ENCODE data around the gene PLGRKT.
"Not testable (repeated sequence)": the region's sequence is repeated elsewhere in the genome, so short reads cannot be mapped to it uniquely, and the experiment has no call there.

The PLGRKT gene

DNA sequence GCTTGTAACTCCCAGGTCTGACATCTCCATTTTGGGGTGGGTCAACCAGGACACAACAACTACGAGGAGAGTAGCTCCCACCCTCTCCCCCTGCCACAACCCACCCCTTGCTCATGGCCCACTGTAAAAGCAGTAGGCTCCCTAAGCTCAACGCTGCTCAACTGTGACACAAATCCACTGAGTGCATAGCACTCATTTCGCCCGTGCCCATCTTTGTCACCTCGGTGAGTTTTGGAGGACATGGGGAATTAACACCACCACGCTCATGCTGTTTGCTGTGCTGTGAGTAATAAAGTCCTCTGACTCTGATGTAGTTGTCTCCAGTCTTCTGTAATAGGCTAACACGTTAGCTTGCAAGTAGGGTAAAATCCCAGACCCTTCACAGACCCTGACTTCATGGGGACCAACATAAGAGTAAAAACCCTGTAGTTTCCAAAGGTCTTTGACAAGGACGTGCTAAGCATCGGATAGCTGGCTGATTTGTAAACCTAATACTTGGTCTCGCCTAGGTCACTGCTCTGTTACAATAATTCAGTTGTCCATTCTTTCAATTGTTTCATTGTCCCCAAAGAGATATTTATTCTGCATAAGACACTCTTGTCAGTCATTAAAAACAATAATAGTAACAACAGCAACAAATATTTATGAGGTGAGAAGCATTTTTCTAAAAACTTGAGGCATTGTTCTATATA, 7.7 kb downstream of the PLGRKT start:
- no peak for DNase-seq

- DNase-seq, result no peak
These were observed 8.8 kb downstream of the PLGRKT start for GRCh38 chr9:5428794-5429528.

DNA sequence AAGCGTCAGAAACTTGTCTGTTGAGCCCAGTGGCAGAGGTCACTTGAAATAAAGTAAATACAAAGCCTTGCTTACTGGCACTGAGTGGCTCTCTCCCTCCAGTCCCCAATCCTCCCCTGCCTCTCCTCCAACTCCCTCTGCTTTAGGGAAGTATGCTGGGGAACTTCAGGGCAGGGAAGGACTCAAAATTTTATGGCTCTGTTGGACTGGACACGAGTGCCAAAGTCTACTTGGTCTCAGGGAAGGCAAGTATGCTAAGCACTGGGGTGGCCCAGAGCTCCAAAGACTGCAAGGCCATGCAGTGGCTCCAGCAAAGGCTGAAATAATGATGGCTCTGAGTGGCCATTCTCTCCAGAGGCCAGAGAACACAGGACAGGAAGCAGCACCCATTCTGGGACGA, 9.6 kb downstream of the PLGRKT start:
- no peak for DNase-seq

- no peak for DNase-seq
These were observed 10.7 kb downstream of the PLGRKT start for GRCh38 chr9:5427005-5427404.

GRCh38 chr9:5425006-5425628, 12.6 kb downstream of the PLGRKT start:
- DNase-seq, result no peak

GRCh38 chr9:5422276-5422675, 15.4 kb downstream of the PLGRKT start:
- DNase-seq, result no peak

DNA sequence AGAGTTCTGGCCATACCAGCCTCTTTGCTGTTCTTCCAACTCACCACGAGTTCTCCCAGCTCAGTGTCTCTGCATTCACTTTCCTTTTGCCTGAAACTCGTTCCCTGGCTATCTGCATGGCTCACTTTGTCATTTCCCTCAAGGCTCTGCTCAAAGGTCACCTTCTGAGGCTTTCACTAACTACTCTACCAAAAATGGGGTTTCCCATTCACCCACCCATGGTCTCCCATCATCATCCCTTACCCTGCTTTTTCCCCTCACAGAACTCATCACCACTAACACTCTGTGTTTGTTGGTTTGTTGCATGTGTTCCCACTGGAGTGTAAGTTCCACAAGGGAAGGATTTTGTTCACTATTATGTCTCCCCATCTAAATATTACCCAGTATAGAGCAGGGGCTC, 16.6 kb downstream of the PLGRKT start:
- DNase-seq, result no peak

DNA sequence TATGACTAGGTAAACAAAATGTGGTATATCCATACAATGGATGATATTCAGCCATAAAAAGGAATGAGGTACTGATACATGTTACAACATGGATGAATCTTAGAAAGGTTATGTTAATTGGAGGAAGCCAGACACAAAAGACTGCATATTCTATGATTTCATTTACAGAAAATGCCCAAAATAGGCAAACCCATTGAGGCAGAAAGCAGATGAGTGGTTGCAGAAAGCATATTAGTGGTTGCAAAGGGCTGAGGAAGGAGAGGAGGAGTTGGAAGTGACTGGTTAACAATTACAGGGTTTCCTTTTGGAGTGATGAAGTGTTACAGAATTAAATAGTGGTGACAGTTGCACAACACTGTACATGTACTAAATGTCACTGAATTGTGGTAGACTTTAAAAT, 17.7 kb downstream of the PLGRKT start:
- DNase-seq, result no peak

DNA sequence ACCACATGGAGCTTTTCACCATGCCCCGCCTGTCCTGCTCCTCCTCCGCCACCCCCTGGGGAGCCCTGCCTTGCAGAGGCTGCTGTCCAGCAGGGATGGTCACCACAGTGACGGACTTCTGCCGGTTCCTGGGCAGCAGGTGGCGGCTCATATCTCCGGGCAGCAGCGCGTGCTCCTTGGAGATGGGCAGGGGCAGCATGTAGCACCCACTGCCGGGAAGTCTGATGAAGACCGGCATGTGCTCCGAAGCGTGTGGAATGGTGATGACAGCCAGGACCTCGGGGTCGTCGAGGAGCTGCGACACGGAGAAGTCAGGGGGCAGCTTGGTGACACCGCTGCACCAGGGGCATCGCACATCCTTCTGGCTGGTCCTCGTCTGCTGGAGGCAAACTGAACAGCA, 19.2 kb downstream of the PLGRKT start:
- DNase-seq, result no peak

GRCh38 chr9:5416953-5417352, 20.8 kb downstream of the PLGRKT start:
- DNase-seq, result no peak

DNA sequence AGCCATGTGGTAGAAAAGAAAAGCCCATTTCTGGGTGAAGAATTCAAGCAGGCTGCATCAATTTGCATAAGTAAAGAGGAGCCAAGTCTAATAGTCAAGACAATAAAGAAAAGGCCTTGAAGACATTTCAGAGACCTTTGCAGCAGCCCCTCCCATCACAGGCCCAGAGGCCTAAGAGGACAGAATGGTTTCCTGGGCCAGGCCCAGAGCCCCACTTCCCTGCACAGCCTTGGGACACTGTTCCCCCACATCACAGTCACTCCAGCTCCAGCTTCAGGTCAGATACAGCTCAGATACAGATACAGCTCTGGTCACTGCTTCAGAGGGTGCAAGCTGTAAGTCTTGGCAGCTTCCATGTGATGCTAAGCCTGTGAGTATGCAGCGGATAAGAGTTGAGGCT, 29.1 kb downstream of the PLGRKT start:
- DNase-seq, result no peak

- no peak for DNase-seq
These were observed 35.5 kb downstream of the PLGRKT start for GRCh38 chr9:5402217-5402616.

- not testable (repeated sequence) for DNase-seq
These were observed 40.2 kb downstream of the PLGRKT start for GRCh38 chr9:5397547-5397946.

- DNase-seq, result no peak
These were observed 42.3 kb downstream of the PLGRKT start for GRCh38 chr9:5395428-5395827.

DNA sequence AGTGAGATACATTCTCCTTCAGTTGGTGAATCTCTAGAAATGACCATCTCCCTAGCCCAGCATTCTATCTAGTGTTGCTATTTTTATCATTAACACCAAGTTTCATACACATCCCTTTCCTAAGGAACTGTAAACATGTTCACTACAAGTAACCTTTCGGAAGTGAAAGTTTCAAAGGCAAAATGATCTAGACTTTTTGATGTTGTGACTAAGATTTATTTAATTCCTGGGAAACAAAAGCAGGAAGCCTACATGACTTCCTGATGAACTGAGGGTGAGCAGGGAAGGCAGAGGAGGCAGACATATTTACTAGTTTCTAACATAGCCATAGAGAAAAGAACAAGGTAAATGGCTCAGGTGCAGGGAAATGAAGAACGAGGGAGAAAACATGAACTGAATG, 43.7 kb downstream of the PLGRKT start:
- not testable (repeated sequence) for DNase-seq

DNA sequence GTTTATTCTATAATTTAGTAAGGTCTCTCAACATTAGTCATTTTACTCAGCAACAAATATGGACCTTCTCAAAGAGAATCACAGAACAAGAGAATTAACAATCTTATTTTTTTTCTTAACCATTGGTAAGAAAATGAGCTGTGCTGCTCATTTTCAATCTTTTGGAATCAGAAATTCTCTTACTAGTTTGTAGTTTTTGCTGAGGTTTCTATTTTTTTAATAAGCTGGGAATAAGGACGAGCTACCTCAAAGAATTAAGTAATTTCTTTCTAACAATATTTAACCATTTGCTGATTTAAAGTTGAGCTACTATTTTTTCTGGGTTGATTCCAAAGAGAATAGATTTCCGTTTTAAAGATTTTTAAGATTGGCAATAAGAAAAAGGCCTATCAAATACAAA, 44.2 kb downstream of the PLGRKT start:
- DNase-seq, result no peak

DNA sequence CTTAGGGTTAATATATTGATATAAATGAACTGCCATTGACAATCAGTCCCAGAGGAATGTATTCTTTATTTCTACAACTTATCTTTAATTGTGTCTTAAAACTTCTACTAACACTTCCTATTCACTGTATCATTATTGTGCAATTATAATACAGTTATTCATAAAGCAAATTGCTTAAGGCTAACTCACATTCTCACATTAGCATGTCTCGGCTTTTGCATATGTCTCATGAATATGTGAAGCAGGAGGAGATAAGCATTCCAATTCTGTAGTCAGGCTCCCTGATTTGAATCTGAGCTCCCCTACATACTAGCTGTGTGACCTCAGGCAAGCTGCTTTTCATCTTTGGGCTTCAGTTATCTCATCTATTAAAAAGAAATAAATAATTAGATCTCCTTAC, 45.4 kb downstream of the PLGRKT start:
- no peak for DNase-seq

GRCh38 chr9:5389109-5389732, 48.5 kb downstream of the PLGRKT start:
- DNase-seq, result no peak

- DNase-seq, result no peak
These were observed 49.5 kb downstream of the PLGRKT start for GRCh38 chr9:5388026-5388819.

GRCh38 chr9:5384436-5384835, 53.3 kb downstream of the PLGRKT start:
- no peak for DNase-seq

GRCh38 chr9:5382479-5382878, 55.2 kb downstream of the PLGRKT start:
- DNase-seq, result no peak

- DNase-seq, result no peak
These were observed 61.8 kb downstream of the PLGRKT start for GRCh38 chr9:5375790-5376477.

All from NCI-H1092 (cell line).